SK-N-SH (cell line): ENCODE data around the gene TMEM178A. TPM values are rescaled to one million over a fixed set of nuclear protein-coding genes. Genes with fewer than 3 reads are reported as not detected.

Experiments
- CTCF ChIA-PET: fragments of 300-600, 350-600 bp; formaldehyde crosslinking; extraction: SDS; loops from one replicate; lab custom pipeline; 2021; lab: Yijun Ruan, JAX
- POLR2A ChIA-PET: fragments of 350-600 bp; sonication (Branson Sonifier 250); formaldehyde crosslinking; extraction: SDS; loops from one replicate; lab custom pipeline; 2020; ENCODE audit warnings: antibody characterized with exemption, inconsistent platforms; lab: Yijun Ruan, JAX
- DNase-seq: peaks from one replicate; pipeline ENCODE4 v3.0.0; 2012
- H2AFZ ChIP-seq: fragments of 200-600 bp; sonication (generic); 2 replicates; pipeline ENCODE4 v1.8.1; 2016; ENCODE audit warnings: antibody characterized with exemption, mild to moderate bottlenecking, low read depth
- H3F3A ChIP-seq: fragments of 200-600 bp; sonication (generic); replicated peaks from 2 replicates; pipeline ENCODE3; 2016; ENCODE audit warnings: antibody characterized with exemption, mild to moderate bottlenecking; ENCODE audit not compliant: insufficient read depth
- H3K27ac ChIP-seq, 2 experiments: fragments of 200-500 bp in 1 of 2; fragments of 200-600 bp in 1 of 2; sonication (Bioruptor generic) in 1 of 2; sonication (generic), shearing (Covaris generic) in 1 of 2; 2 replicates each; pipeline versions ENCODE4 v1.5.1 to v1.6.1; 2014 to 2016; ENCODE audit warnings: low read depth in 2 of 2, inconsistent platforms in 1 of 2, low read length in 1 of 2, mild to moderate bottlenecking in 1 of 2, mixed read lengths in 1 of 2
- H3K27me3 ChIP-seq: fragments of 200-600 bp; sonication (generic), shearing (Covaris generic); 2 replicates; pipeline ENCODE4 v1.6.1; 2016; ENCODE audit warnings: mixed run types; ENCODE audit not compliant: insufficient read depth
- H3K36me3 ChIP-seq, 2 experiments: fragments of 200-500 bp in 1 of 2; fragments of 200-600 bp in 1 of 2; sonication (Bioruptor generic) in 1 of 2; sonication (generic) in 1 of 2; replicated peaks in 1 of 2; 2 replicates each; pipeline versions ENCODE3 to v1.5.1; 2014 to 2016; ENCODE audit warnings: low read length in 1 of 2, mild to moderate bottlenecking in 1 of 2; ENCODE audit not compliant: insufficient read depth in 2 of 2, control insufficient read depth in 1 of 2
- H3K4me1 ChIP-seq, 2 experiments: fragments of 200-500 bp in 1 of 2; fragments of 200-600 bp in 1 of 2; sonication (Bioruptor generic) in 1 of 2; sonication (generic), shearing (Covaris generic) in 1 of 2; 2 replicates each; pipeline versions ENCODE4 v1.5.1 to v1.6.1; 2014 to 2016; ENCODE audit warnings: low read depth in 1 of 2, low read length in 1 of 2, mixed run types in 1 of 2; ENCODE audit not compliant: insufficient read depth in 2 of 2, control insufficient read depth in 1 of 2
- H3K4me2 ChIP-seq: fragments of 200-600 bp; sonication (generic), shearing (Covaris generic); 2 replicates; pipeline ENCODE4 v1.6.1; 2017; ENCODE audit warnings: mixed run types
- H3K4me3 ChIP-seq, 2 experiments: fragments of 200-500 bp in 1 of 2; fragments of 200-600 bp in 1 of 2; sonication (Bioruptor generic) in 1 of 2; sonication (generic), shearing (Covaris generic) in 1 of 2; 2 replicates each; pipeline versions ENCODE4 v1.5.1 to v1.8.1; 2014 to 2016; ENCODE audit warnings: low read depth in 2 of 2, inconsistent platforms in 1 of 2, low read length in 1 of 2, mild to moderate bottlenecking in 1 of 2, mixed read lengths in 1 of 2, moderate library complexity in 1 of 2
- H3K79me2 ChIP-seq: fragments of 200-600 bp; sonication (generic); 2 replicates; pipeline ENCODE4 v1.8.1; 2017; ENCODE audit warnings: mild to moderate bottlenecking; ENCODE audit not compliant: insufficient read depth
- H3K9ac ChIP-seq: fragments of 200-600 bp; sonication (generic); 2 replicates; pipeline ENCODE4 v1.6.1; 2017; ENCODE audit warnings: mixed run types
- H3K9me2 ChIP-seq: fragments of 200-600 bp; sonication (generic); 2 replicates; pipeline ENCODE4 v1.6.1; 2017; ENCODE audit warnings: mixed run types
- H3K9me3 ChIP-seq: fragments of 200-600 bp; sonication (generic); 2 replicates; pipeline ENCODE4 v1.6.1; 2017; ENCODE audit warnings: mixed run types, mild to moderate bottlenecking, moderate library complexity
- H4K20me1 ChIP-seq: fragments of 200-600 bp; sonication (generic); 2 replicates; pipeline ENCODE4 v1.6.1; 2017; ENCODE audit warnings: mild to moderate bottlenecking, mixed run types; ENCODE audit not compliant: insufficient read depth
- EZH2phosphoT487 ChIP-seq: fragments of 200-600 bp; sonication (generic); IDR thresholded peaks from 2 replicates; pipeline ENCODE4 v1.6.1; 2017; ENCODE audit warnings: low read depth, mixed run types, mild to moderate bottlenecking, antibody characterized with exemption, moderate library complexity, borderline replicate concordance
- FOSL2 ChIP-seq: IDR thresholded peaks from 2 replicates; pipeline ENCODE4 v1.4.0; 2012; ENCODE audit warnings: low read depth, mild to moderate bottlenecking, moderate library complexity, borderline replicate concordance
- FOXM1 ChIP-seq: IDR thresholded peaks from 2 replicates; pipeline ENCODE4 v1.4.0; 2012; ENCODE audit warnings: low read depth, mild to moderate bottlenecking
- GATA2 ChIP-seq: sonication (generic); formaldehyde crosslinking; IDR thresholded peaks from 2 replicates; pipeline ENCODE4 v1.5.0; 2020; ENCODE audit warnings: mild to moderate bottlenecking, missing genetic modification reagents
- MXI1 ChIP-seq: IDR thresholded peaks from 2 replicates; pipeline ENCODE4 v1.6.1; 2012; ENCODE audit warnings: mild to moderate bottlenecking, low read depth, low read length, improper control_type of control experiment
- POLR2AphosphoS5 ChIP-seq: IDR thresholded peaks from 2 replicates; pipeline ENCODE4 v1.6.1; 2012; ENCODE audit warnings: low read depth, low read length
- REST ChIP-seq: IDR thresholded peaks from 2 replicates; pipeline ENCODE4 v1.6.1; 2012; ENCODE audit warnings: mild to moderate bottlenecking, low read depth, low read length, moderate library complexity
- SIN3A ChIP-seq: IDR thresholded peaks from 2 replicates; pipeline ENCODE4 v1.6.1; 2012; ENCODE audit warnings: low read depth, mild to moderate bottlenecking, low read length, moderate library complexity, borderline replicate concordance
- SMC3 ChIP-seq: IDR thresholded peaks from 2 replicates; pipeline ENCODE4 v1.6.1; 2012; ENCODE audit warnings: low read depth, low read length, improper control_type of control experiment
- TAF1 ChIP-seq: IDR thresholded peaks from 2 replicates; pipeline ENCODE4 v1.6.1; 2012; ENCODE audit warnings: low read depth, mild to moderate bottlenecking, low read length, moderate library complexity, borderline replicate concordance
- TCF12 ChIP-seq: IDR thresholded peaks from 2 replicates; pipeline ENCODE4 v1.4.0; 2012
- YY1 ChIP-seq: IDR thresholded peaks from 2 replicates; pipeline ENCODE4 v1.4.0; 2012; ENCODE audit warnings: low read depth, mild to moderate bottlenecking
- WGBS: methylation state at CpG from one replicate; pipeline ENCODE4 v1.1.6; 2017; ENCODE audit warnings: low lambda C conversion rate; 5-methylcytosine and 5-hydroxymethylcytosine counted together
- polyA plus RNA-seq, 3 experiments: library from polyadenylated mRNA; depleted of rRNA; stranded (reverse); fragments of >200 nt; gene quantifications; 2 replicates each; pipeline ENCODE4 v1.2.3, GENCODE V29; 2012
- TF ChIP-seq, protein P1 (sequence below): IDR thresholded peaks from 2 replicates; pipeline ENCODE4 v1.4.0; 2012; ENCODE audit warnings: low read depth, borderline replicate concordance
- TF ChIP-seq, protein P2 (sequence below): fragments of 150-350 bp; IDR thresholded peaks from 2 replicates; pipeline ENCODE4 v1.6.1; 2016; ENCODE audit warnings: mild to moderate bottlenecking, low read depth, low read length
- TF ChIP-seq, protein P3 (sequence below): IDR thresholded peaks from 2 replicates; pipeline ENCODE4; 2012

TMEM178A gene
- polyA plus RNA-seq, 1 of the 3 experiments (the other 2 are of a cell fraction) = 0.84 TPM

DNA sequence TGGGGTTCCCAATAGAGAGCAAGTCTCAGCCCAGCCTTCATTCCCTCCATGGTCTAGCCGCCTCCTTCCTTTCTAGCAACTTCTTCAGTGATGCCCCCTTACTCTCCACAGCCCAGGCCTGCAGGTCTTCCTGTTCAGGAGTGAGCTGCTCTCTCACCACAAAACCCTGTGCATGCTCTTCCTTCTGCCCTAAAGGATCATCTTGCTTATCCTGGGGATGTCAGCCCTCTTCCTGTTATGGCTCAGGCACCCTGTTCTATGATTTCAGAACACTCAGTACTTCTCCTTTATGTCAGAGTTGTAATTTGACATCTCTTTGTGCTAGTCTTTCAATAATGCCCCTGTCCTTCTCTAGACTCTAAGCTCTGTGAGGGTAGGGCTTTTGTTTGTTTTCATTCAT, 19.4 kb downstream of the TMEM178A start:
- Histone ChIP-seq H4K20me1 (no peaks in the 10 kb centered on the region), H3K27me3 (no peaks in the 10 kb centered on the region; the same call in 1 of the 2 replicates), H3K79me2 (no peaks in the 10 kb centered on the region), H2AFZ (no peak overlapping the region), H3F3A (no peaks in the 10 kb centered on the region), H3K9ac (no peak overlapping the region), H3K9me3 (no peaks in the 10 kb centered on the region), H3K9me2 (no peaks in the 10 kb centered on the region), H3K4me1 (peaks cover 0 to 4% of the 10 kb centered on the region in 2 experiments; a peak in 2 of 4 replicates), H3K4me2 (no peak overlapping the region), H3K4me3 (no peak overlapping the region), H3K36me3 (no peaks in the 10 kb centered on the region), H3K27ac (no peak overlapping the region)
- no peak for DNase-seq
- 92% methylated on average over 1 of the region's 1 CpG for WGBS
- POLR2A ChIA-PET = no interaction called here
- CTCF ChIA-PET = interaction anchor here (1.0 to 3.4 kb wide), 2 partner anchors 13 to 305 kb away, joined by 3 to 17 read pairs; no protein-coding TSS in a partner anchor
- no peak for TF ChIP-seq EZH2phosphoT487
- TF ChIP-seq, protein P1, sequence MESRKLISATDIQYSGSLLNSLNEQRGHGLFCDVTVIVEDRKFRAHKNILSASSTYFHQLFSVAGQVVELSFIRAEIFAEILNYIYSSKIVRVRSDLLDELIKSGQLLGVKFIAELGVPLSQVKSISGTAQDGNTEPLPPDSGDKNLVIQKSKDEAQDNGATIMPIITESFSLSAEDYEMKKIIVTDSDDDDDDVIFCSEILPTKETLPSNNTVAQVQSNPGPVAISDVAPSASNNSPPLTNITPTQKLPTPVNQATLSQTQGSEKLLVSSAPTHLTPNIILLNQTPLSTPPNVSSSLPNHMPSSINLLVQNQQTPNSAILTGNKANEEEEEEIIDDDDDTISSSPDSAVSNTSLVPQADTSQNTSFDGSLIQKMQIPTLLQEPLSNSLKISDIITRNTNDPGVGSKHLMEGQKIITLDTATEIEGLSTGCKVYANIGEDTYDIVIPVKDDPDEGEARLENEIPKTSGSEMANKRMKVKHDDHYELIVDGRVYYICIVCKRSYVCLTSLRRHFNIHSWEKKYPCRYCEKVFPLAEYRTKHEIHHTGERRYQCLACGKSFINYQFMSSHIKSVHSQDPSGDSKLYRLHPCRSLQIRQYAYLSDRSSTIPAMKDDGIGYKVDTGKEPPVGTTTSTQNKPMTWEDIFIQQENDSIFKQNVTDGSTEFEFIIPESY = no peak
- TF ChIP-seq, protein P2, sequence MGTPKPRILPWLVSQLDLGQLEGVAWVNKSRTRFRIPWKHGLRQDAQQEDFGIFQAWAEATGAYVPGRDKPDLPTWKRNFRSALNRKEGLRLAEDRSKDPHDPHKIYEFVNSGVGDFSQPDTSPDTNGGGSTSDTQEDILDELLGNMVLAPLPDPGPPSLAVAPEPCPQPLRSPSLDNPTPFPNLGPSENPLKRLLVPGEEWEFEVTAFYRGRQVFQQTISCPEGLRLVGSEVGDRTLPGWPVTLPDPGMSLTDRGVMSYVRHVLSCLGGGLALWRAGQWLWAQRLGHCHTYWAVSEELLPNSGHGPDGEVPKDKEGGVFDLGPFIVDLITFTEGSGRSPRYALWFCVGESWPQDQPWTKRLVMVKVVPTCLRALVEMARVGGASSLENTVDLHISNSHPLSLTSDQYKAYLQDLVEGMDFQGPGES = no peak
- no peak for TF ChIP-seq REST
- TF ChIP-seq POLR2AphosphoS5 = no peak
- no peak for TF ChIP-seq TAF1
- TF ChIP-seq FOSL2 = no peak
- no peak for TF ChIP-seq GATA2 (CRISPR knock-in tag)

GRCh38 chr2:39686456-39686855, 20.7 kb downstream of the TMEM178A start:
- no peaks in the 10 kb centered on the region for H4K20me1 ChIP-seq
- H3K9me3 ChIP-seq = no peaks in the 10 kb centered on the region
- DNase-seq = no peak
- H3K27ac ChIP-seq = no peak overlapping the region
- H3F3A ChIP-seq = no peaks in the 10 kb centered on the region
- no peak overlapping the region for H3K9ac ChIP-seq
- no peaks in the 10 kb centered on the region for H3K9me2 ChIP-seq
- 83% methylated on average over 6 of the region's 6 CpGs for WGBS
- H3K4me3 ChIP-seq = no peak overlapping the region
- no peaks in the 10 kb centered on the region for H3K36me3 ChIP-seq
- POLR2A ChIA-PET = no interaction called here
- CTCF ChIA-PET = interaction anchor here (3.4 kb wide), 1 partner anchor 11 kb away, joined by 17 read pairs; no protein-coding TSS in a partner anchor
- H3K4me2 ChIP-seq = no peak overlapping the region
- no peak overlapping the region for H2AFZ ChIP-seq
- no peaks in the 10 kb centered on the region for H3K79me2 ChIP-seq
- H3K27me3 ChIP-seq = no peaks in the 10 kb centered on the region; the same call in 1 of the 2 replicates
- peaks cover 0 to 4% of the 10 kb centered on the region in 2 experiments; a peak in 2 of 4 replicates for H3K4me1 ChIP-seq
- TF ChIP-seq, protein P3, sequence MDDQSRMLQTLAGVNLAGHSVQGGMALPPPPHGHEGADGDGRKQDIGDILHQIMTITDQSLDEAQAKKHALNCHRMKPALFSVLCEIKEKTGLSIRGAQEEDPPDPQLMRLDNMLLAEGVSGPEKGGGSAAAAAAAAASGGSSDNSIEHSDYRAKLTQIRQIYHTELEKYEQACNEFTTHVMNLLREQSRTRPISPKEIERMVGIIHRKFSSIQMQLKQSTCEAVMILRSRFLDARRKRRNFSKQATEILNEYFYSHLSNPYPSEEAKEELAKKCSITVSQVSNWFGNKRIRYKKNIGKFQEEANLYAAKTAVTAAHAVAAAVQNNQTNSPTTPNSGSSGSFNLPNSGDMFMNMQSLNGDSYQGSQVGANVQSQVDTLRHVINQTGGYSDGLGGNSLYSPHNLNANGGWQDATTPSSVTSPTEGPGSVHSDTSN = no peak
- TF ChIP-seq GATA2 (CRISPR knock-in tag) (no peak), FOXM1 (no peak), EZH2phosphoT487 (no peak), SMC3 (no peak), YY1 (no peak), REST (no peak), TCF12 (no peak), MXI1 (no peak), SIN3A (no peak)
